Pulmonary artery endothelial cell (primary cell): ENCODE results near the gene RSBN1L. TPM values are rescaled to one million over a fixed set of nuclear protein-coding genes. Genes with fewer than 3 reads are reported as not detected.
"Not testable (repeated sequence)": the region's sequence is repeated elsewhere in the genome, so short reads cannot be mapped to it uniquely, and the experiment has no call there.

Experiments used
- DNase-seq: peaks from one replicate; pipeline ENCODE4 v3.0.0-alpha.2; 2011; ENCODE audit warnings: low read depth, low spot score
- total RNA-seq: library from RNA; depleted of rRNA; stranded (reverse); fragments of >200 nt; gene quantifications from 2 replicates; pipeline ENCODE4 v1.2.3, GENCODE V29; 2014

Gene RSBN1L
- total RNA-seq, 1 donor from 2014 or later: 10.2 TPM

DNA sequence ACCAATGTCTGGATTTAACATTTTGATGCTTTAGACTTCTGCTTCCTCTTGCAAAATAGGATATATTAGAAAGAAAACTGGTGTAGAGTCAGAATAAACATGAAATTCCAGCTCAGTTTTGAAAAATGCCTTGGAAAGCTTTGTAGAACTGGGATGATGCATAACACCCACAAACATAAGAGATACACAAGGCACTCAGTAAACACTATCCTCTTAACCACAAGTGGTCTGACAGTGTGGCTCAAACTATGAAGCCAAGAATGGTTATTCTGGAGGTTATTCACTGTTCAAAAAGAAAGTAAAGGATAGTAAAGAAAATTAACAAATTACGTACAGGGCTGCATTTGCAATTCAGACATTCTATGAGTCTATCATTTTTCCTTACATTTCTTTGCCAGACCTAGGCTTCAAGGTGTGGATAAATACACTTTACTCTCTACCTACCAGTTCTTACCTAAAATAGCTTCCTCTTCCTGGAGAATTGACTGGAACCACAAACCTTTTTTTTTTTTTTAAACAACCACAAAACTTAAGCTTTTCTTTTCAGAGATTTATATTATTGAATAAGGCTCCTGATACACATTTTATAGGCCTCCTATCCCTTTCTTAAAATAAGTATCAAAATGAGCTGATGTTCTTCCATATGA lies 9.0 kb upstream of the RSBN1L start:
- no peak for DNase-seq

DNA sequence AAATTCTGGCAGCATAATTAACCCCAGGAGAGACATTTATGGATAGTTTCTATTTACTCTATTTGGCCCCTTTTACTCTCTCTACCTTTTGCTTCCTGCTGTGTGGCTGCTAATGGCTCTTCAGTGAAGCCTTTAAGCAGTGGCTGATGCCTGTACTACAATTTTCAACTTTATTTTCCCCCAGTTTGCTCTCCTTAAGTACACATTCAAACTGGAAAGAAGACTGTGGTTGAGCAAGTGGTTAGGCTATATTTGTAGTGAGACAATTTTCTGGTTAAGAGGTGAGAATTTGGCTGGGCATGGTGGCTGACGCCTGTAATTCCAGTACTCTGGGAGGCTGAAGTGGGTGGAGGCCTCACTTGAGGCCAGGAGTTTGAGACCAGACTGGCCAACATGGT lies 8.5 kb upstream of the RSBN1L start:
- no peak for DNase-seq

DNA sequence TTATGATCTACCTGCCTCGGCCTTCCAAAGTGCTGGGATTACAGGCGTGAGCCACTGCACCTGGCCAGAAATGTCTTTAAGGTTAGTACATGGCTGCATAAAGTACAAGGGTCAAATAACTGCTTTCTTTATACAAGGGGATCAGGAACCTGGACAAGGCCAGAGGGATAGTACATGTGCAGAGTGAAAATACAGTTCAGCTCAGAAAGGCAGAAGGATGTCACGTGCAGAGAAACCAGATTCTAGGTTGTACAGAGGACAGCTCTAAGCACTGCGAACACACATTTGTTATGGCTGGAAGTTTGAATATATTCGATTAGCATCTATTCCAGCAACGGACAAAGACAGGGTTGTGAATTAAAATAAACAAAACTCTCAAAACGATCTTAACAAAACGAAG lies 6.0 kb upstream of the RSBN1L start:
- no peak for DNase-seq

DNA sequence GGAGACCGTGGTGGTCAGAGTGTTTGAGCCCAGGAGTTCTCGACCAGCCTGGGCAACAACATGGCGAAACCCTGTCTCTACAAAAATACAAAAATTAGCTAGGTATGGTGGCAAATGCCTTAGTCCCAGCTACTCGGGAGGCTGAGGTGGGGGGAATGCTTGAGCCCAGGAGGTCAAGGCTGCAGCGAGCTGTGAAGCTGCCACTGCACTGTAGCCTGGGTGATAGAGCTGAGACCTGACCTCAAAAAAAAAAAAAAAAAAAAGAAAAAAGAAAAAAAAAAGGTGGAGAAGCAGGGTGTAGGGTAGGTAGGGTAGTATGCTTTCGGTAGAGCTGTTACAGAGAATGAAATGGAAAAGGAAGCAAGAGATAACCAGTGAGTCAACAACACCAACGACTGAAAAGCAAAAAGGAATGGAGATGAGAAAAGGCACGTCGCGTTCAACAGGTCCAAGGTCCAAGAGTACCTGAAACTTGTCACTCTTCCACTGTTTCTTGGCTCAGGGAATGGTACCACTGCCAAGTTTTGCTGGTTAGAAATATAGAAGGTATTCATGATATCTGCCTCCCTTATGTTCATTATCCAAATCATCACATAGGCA lies 4.3 kb upstream of the RSBN1L start:
- DNase-seq: no peak

DNA sequence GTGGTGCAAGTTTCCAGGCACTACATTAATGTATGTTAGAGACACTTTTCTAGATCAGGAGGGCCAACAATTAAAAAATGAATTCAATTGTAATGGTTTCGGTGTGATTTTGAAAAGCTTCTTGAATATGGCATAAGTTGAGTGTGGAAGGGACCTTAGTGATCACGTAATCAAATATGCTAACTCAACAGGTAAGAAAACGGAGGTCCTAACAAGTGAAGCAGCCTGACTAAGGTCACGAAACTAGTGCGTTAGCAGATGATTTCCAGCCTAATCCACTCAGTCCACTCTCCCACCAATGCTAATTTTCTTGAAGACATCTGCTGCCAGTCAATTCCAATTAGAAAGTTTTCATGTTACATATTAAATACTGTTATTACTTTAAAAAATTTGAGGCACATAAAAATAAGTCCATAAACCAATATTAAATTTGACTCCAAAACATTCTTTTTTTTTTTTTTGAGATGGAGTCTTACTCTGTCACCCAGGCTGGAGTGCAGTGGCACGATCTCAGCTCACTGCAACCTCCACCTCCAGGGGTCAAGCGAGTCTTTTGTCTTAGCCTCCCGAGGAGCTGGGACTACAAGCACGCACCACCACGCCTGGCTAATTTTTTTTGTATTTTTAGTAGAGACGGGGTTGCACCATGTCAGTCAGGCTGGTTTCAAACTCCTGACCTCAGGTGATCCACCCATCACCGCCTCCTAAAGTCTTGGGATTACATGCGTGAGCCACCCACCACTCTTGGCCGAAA lies 2.3 kb upstream of the RSBN1L start:
- no peak for DNase-seq

DNA sequence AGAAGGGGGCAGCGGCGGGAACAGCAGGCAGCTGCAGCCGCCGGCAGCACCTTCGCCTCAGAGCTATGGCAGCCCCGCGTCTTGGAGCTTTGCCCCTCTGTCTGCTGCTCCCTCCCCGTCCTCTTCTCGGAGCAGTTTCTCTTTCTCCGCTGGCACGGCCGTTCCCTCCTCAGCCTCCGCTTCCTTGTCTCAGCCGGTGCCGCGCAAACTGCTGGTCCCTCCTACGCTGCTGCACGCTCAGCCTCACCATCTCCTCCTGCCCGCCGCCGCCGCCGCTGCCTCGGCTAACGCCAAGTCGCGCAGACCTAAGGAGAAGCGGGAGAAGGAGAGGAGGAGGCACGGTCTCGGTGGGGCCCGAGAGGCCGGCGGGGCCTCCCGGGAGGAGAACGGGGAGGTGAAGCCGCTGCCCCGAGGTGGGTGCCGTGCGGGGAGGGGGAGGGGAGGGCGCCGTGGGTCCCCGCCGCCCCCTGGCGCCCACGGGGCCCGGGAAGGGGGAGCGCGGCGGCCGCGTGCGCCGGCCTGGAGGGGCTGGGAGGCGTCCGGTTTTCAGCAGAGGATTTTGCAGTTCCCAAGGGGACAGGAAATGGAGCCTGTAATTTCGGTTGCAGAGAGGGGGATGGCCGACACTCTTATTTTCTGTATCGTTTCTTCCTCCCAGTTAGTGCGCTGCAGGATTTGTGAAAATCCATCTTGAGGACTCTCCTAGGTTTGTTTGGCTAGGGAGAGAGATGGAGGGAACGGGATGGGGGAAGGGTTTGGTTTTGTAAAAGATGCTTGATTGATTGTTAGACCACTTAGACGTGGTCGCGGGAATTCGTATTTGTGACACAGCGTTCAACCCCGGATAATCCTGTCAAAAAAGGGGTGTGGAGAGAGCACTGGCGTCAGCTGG lies 630 bp downstream of the RSBN1L start:
- DNase-seq: no peak

DNA sequence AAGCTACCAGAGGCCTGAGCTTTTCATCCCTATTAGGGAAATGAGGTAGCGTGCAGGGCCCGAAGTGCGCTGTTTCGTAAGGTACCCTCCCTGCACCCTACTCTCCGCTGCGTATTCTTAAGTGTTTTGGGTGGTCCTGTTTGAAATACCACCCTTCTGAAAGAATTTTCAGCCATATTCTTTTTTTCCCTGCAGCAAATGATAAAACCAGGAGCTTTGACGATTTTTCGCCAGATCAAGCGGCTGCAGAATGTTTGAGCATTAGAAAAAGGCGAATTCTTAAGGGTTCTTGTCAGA lies 1.2 kb downstream of the RSBN1L start:
- DNase-seq: no peak

DNA sequence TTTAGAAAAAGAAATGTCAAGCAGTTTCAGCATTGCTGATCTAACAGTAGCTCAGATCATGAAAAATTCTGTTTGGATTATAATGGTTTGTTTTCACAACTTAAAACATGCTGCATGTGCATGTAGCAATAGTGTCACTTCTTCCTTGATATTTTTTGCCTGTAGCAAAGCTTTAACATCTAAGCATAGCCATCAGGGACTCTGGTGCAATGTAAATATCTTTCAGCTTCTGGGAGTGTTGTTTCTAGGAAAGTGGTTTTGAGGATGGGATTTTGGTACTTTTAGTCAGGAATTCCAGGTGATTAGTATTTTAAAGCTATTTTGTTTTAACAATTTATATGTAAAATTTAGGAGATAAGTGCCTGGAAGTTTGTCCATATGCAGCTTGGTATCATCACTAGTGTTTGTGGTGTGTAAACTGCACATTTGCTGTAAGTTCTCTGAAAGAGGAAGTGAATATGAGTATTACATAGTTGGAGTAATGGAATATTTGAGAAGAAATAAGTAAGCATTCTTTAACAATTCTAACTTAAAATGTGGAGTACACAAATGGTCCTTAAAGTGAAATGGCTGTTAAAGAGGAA lies 1.9 kb downstream of the RSBN1L start:
- no peak for DNase-seq

DNA sequence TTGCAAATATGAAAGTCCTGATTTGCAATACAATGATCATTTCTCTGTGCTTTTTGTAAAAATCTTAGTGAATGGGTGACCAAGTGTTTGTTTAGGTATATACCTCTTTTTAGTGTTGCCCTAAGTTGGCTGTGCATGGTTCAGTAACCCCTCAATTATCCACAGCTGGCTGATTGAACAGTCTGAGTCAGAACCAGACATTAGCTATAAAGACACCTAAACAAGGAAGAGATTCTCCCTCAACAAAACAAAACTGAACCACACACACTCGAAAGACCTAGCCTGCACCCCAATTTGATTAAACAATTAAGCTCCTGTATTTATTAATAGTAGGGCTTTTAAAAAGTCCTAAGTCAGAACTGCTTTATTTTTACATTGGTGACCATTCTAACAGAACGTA lies 2.8 kb downstream of the RSBN1L start:
- DNase-seq: no peak

DNA sequence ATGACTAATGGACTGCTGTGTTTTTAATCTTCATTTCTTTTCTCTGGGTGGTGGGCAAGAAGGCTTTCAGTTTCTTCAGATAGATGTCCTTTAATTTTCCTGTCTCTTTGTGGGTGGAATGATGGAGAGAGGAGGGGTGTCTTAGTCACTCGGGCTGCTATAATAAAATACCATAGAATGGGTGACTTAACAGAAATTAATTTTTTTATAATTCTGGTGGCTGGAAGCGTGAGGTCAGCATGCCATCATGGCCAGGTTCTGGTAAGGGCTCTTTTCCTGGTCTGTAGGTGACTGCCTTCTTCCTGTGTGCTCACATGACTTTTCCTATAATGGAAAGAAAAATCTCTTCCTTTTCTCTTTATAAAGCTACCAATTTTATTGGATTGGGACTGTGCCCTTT lies 6.3 kb downstream of the RSBN1L start:
- no peak for DNase-seq

DNA sequence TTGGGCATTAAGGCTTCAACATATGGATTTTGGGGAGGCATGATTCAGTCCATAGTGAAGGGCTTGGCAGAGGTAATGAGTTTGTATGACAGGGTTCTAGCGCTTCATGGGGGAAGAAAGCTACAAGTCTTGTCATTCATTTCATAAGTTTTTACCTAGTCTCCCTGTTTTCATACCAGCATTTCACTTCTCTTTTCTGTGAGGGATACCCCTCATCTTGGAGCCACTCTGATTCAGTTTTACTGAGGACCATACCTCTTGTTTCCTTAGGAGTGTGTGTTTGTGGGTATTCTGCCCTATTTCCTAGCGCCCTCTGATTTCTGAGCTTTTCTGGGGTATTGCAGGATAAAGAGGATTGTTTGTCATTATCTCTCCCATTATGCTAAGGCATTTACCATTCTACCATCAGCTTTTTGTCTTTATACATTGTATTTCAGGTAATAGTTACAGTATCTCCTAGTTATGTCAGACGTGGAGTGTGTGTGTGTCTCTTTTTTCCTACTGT lies 6.8 kb downstream of the RSBN1L start:
- DNase-seq: no peak

DNA sequence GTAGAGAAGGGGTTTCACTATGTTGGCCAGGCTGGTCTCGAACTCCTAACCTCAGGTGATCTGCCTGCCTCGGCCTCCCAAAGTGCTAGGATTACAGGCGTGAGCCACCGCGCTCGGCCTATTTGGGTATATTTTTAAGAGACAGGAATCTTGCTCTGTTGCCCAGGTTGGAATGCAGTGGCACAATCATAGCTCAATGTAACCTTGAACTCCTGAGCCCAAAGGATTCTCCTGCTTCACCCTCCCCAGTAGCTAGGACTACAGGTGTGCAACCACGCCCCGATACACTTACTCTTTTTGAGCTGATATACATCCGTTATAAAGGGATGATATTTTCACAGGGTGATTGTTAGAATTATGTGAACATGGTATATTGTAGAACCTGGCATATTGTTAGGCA lies 7.4 kb downstream of the RSBN1L start:
- DNase-seq: not testable (repeated sequence)

DNA sequence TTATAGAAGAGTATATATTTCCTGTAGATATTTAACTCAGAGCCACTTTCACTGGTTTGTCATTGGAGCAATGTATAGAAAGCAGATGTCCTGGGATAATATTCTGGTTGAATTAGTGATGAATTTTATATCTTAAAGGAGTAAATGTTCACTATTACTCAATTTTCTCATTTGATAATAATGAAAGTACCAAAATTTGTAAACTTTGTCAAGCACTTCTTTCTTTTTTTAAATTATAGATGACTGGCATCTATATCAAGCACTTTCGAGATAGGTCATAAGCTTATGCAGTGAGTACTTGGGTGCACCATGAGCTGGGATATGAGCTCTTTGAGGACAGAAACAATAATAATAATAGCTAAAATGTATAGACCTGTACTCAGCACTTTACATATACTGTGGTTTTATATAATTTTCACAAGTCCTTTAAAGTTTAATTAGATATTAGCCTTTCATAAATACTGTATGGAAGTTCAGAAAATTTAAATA lies 11.3 kb downstream of the RSBN1L start:
- no peak for DNase-seq

DNA sequence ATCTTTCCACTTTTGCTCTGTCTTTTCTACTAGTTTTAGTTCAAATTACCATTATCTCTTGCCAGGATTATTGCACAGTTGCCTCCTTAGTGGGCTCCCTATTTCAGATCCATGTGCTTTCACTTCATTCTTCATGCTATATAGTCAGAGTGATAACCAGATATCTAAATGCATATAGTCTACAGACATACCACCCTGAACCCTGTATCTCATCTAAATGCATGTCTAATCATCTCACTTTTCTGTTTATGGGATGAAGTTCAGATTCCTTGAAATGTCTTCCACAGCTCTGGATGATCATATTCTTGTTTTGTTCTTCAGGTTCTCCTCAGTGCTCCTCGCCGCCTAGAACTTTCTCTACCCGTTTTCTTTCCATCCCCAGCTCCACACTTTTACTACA lies 13.8 kb downstream of the RSBN1L start:
- DNase-seq: no peak

DNA sequence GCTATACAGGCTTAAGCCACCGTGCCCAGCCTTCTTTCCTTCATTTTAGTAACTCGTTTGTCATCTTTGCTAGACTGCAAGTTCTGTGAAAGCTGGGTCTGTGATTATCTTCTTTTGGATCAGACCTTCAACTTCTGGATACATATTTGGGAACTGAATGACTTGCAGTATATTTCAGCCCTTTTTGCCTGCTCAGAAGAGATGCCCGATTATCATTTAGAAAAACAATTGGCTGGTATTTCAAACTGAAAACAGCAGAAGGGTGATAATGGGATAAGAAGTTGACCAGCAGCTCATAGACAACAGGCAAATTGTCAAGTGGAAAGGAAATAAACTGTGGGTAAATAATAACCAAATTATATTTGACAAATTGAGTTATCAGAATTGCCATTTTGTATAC lies 14.6 kb downstream of the RSBN1L start:
- DNase-seq: no peak

DNA sequence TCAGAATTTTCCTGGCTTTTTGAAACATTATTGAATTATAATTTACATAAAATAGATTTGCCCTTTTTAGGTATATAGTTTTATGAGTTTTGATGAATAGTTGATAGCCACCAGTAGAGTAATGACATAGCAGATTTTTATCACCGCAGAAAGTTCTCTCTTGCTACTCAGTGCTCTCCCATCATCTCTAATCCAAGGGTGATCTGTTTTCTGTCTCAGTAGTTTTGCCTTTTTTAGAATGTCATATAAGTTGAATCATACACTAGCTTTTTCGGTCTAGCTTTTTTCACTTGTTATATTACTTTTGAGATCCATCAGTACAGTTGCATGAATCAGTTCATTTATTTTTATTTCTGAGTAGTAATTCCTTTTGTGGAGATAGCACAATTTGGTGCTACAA lies 17.9 kb downstream of the RSBN1L start:
- DNase-seq: no peak

DNA sequence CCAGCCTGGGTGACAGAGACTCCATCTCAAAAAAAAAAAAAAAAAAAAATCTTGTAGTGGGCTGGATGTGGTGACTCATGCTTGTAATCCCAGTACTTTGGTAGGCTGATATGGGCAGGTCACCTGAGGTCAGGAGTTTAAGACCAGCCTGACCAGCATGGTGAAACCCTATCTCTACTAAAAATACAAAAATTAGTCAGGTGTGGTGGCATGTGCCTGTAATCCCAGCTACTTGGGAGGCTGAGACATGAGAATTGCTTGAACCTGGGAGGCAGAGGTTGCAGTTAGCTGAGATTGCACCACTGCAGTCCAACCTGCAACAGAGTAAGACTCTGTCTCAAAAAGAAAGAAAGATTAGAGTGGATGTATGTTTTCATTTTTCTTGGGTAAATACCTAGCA lies 18.7 kb downstream of the RSBN1L start:
- DNase-seq: not testable (repeated sequence)

DNA sequence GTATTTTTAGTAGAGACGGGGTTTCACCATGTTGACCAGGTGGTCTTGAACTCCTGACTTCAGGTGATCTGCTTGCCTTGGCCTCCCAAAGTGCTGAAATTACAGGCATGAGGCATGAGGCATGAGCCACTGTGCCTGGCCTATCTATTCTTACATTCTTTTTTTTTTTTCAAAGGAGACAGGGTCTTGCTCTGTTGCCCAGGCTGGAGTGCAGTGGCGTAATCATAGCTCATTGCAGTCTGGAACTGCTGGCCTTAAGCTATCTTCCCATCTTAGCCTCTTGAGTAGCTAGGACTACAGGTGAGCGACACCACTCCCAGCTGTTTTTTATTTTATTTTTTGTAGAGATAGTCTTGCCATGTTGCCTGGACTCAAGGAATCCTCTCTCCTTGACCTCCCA lies 20.5 kb downstream of the RSBN1L start:
- no peak for DNase-seq

DNA sequence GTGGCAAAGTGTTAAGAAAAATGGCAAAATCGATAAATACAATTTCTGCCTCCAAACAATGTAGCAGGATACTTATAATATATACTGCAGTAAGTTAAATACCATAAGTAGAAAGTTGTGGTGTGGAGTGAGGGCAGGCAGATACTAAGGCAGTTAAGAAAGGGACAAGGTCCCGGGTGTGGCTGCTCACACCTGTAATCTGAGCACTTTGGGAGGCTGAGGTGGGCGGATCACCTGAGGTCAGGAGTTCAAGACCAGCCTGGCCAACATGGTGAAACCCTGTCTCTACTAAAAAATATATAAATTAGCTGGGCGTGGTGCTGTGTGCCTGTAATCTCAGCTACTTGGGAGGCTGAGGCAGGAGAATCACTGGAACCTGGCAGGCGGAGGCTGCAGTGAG lies 21.3 kb downstream of the RSBN1L start:
- not testable (repeated sequence) for DNase-seq

DNA sequence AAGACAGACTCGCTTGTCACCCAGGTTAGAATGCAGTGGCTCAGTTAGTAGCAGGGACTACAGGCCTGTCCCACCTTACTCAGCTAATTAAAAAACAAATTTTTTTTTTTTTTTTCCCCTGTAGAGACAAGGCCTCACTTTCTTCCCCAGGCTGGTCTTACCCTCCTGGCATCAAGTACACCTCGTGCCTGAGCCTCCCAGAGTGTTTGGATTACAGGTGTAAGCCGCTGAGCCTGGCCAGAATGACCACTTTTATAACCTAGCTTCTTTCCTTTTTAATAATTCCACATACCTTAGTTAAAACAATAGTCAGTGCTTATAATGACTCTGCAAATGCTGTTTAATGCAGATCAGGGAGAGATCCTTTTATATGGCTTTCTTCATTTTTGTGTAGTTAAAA lies 31.3 kb downstream of the RSBN1L start:
- no peak for DNase-seq

DNA sequence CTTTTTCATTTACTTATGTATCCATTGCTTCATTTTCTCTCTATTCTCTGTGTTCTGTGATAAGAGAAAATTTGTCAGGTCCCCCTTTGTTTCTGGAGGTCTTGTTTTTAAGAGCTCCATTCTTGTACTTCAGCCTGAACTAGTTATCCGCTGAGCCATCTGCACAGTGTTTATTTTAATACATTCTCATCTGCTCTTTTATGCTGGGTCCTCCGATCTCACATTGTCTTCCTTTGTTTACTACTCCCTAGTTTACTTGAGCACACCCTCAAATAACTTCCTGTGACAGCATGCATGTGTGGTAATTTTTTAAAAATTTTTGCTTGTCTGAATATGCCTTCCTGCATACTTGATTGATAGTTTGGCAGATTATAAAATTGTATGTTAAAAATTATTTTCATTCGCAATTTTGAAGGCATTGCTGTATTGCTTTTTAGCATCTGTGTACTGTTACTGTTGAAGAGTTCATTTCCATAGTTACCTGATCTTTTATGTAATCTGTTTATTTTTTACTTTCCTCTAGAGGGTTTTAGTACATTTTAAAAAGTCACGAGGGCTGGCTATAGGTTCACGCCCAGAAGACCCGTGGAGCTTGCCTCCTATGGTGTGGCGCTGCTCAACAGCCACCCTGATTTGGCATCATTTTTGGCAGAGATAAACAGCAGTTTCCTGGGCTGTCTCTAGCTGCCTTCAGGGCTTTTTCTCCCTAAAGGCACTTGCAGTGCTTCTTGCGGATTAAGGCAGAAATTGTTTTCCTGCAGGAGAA lies 31.9 kb downstream of the RSBN1L start:
- no peak for DNase-seq
